Mesothelial cell of epicardium (in vitro differentiated cells): ENCODE results near the gene PLEKHM3. TPM values are rescaled to one million over a fixed set of nuclear protein-coding genes. Genes with fewer than 3 reads are reported as not detected.

Source experiments
- DNase-seq, 2 experiments: peaks; one replicate each; pipeline ENCODE4 v3.0.0; 2021; ENCODE audit warnings: low spot score in 2 of 2; ENCODE audit not compliant: unreplicated experiment in 2 of 2
- H3K27ac Mint-ChIP-seq: 2 replicates; pipeline ENCODE4 v1.8.0; 2021; ENCODE audit warnings: mixed read lengths
- H3K27me3 Mint-ChIP-seq: 2 replicates; pipeline ENCODE4 v1.8.0; 2021; ENCODE audit warnings: low read depth, mixed read lengths
- H3K36me3 Mint-ChIP-seq: 2 replicates; pipeline ENCODE4 v1.8.0; 2021; ENCODE audit warnings: mixed read lengths
- H3K4me1 Mint-ChIP-seq: 2 replicates; pipeline ENCODE4 v1.8.0; 2021; ENCODE audit warnings: mixed read lengths
- H3K4me3 Mint-ChIP-seq: 2 replicates; pipeline ENCODE4 v1.8.0; 2021; ENCODE audit warnings: mild to moderate bottlenecking, moderate library complexity, mixed read lengths
- H3K9me3 Mint-ChIP-seq: 2 replicates; pipeline ENCODE4 v1.8.0; 2021; ENCODE audit warnings: mixed read lengths
- CTCF ChIP-seq: fragments of 200-600 bp; sonication (generic); IDR thresholded peaks from one replicate; pipeline ENCODE4 v1.5.0; 2021; ENCODE audit warnings: antibody characterized with exemption; ENCODE audit not compliant: unreplicated experiment
- total RNA-seq: library from RNA; stranded (reverse); gene quantifications from 3 replicates; pipeline ENCODE4 v1.2.1, GENCODE V29; 2021

PLEKHM3 gene
- total RNA-seq, 1 donor from 2014 or later, result 16.2 TPM

GRCh38 chr2:208049441-208049840, 24.1 kb upstream of the PLEKHM3 start:
- no peak for TF ChIP-seq CTCF
- H3K27ac Mint-ChIP-seq, result no peak overlapping the region
- no peaks in the 10 kb centered on the region for H3K9me3 Mint-ChIP-seq
- no peak for DNase-seq
- H3K36me3 Mint-ChIP-seq, result no peaks in the 10 kb centered on the region
- H3K4me1 Mint-ChIP-seq, result no peaks in the 10 kb centered on the region
- H3K27me3 Mint-ChIP-seq, result no peaks in the 10 kb centered on the region
- no peak overlapping the region for H3K4me3 Mint-ChIP-seq

GRCh38 chr2:208049006-208049405, 23.7 kb upstream of the PLEKHM3 start:
- Mint-ChIP-seq H3K9me3 (no peaks in the 10 kb centered on the region), H3K27me3 (no peaks in the 10 kb centered on the region), H3K4me1 (no peaks in the 10 kb centered on the region), H3K36me3 (no peaks in the 10 kb centered on the region), H3K27ac (no peak overlapping the region), H3K4me3 (no peak overlapping the region)
- DNase-seq, result no peak
- TF ChIP-seq CTCF, result no peak

- DNase-seq, result no peak
- no peaks in the 10 kb centered on the region for H3K9me3 Mint-ChIP-seq
- H3K27me3 Mint-ChIP-seq, result no peaks in the 10 kb centered on the region
- H3K36me3 Mint-ChIP-seq, result no peaks in the 10 kb centered on the region
- no peak overlapping the region for H3K4me3 Mint-ChIP-seq
- no peaks in the 10 kb centered on the region for H3K4me1 Mint-ChIP-seq
- no peak overlapping the region for H3K27ac Mint-ChIP-seq
- no peak for TF ChIP-seq CTCF
Observed at GRCh38 chr2:208047840-208048239, 22.5 kb upstream of the PLEKHM3 start.

- no peak overlapping the region for H3K27ac Mint-ChIP-seq
- H3K9me3 Mint-ChIP-seq, result no peaks in the 10 kb centered on the region
- no peak for DNase-seq
Observed at GRCh38 chr2:208046686-208047085, 21.4 kb upstream of the PLEKHM3 start.

GRCh38 chr2:208042450-208042849, 17.1 kb upstream of the PLEKHM3 start:
- no peaks in the 10 kb centered on the region for H3K9me3 Mint-ChIP-seq
- no peaks in the 10 kb centered on the region for H3K36me3 Mint-ChIP-seq
- H3K27me3 Mint-ChIP-seq, result no peaks in the 10 kb centered on the region
- no peak overlapping the region for H3K4me3 Mint-ChIP-seq
- DNase-seq, result no peak
- no peak for TF ChIP-seq CTCF
- no peak overlapping the region for H3K27ac Mint-ChIP-seq
- peaks cover 6% of the 10 kb centered on the region for H3K4me1 Mint-ChIP-seq

More at GRCh38 chr2:208046686-208047085, 21.4 kb upstream of the PLEKHM3 start:
- Mint-ChIP-seq H3K4me3 (no peak overlapping the region), H3K4me1 (no peaks in the 10 kb centered on the region), H3K36me3 (no peaks in the 10 kb centered on the region), H3K27me3 (no peaks in the 10 kb centered on the region)
- TF ChIP-seq CTCF, result no peak

- H3K27me3 Mint-ChIP-seq, result no peaks in the 10 kb centered on the region
- H3K4me1 Mint-ChIP-seq, result peaks cover 7% of the 10 kb centered on the region
- DNase-seq, result no peak
- H3K4me3 Mint-ChIP-seq, result no peak overlapping the region
- H3K36me3 Mint-ChIP-seq, result no peaks in the 10 kb centered on the region
- no peaks in the 10 kb centered on the region for H3K9me3 Mint-ChIP-seq
- H3K27ac Mint-ChIP-seq, result no peak overlapping the region
- TF ChIP-seq CTCF, result no peak
Observed at GRCh38 chr2:208042041-208042440, 16.7 kb upstream of the PLEKHM3 start.
